HepG2 (cell line): ENCODE results near the gene MRPL48. TPM values are rescaled to one million over a fixed set of nuclear protein-coding genes. Genes with fewer than 3 reads are reported as not detected.

Source experiments
- CREB1 ChIP-seq, 2 experiments: fragments of 450-650 bp in 1 of 2; IDR thresholded peaks; 2 replicates each; pipeline ENCODE4 v1.6.1; 2016 to 2017; ENCODE audit warnings: control low read depth in 1 of 2, mild to moderate bottlenecking in 1 of 2, missing compliant biosample characterization in 1 of 2, missing genetic modification characterization in 1 of 2
- HNF4A ChIP-seq: sonication (generic); formaldehyde crosslinking; IDR thresholded peaks from 2 replicates; pipeline ENCODE4 v1.4.0; 2020; ENCODE audit warnings: missing genetic modification reagents
- polyA plus RNA-seq, 8 experiments: library from polyadenylated mRNA; depleted of rRNA in 3 of 8; stranded (reverse) in 7 of 8; unstranded in 1 of 8; fragments of >200 nt; fragmentation: Illumina TruSeq in 4 of 8; extraction: Trizol in 4 of 8; gene quantifications; 2 replicates each; pipeline versions ENCODE4 v1.2.1 to v1.2.3, GENCODE V29; 2011 to 2016; ENCODE audit warnings: low read depth in 4 of 8, missing spikeins in 1 of 8, mixed read lengths in 1 of 8; ENCODE audit not compliant: insufficient read depth in 1 of 8
- total RNA-seq, 5 experiments: library from RNA; depleted of rRNA; stranded (reverse); fragments of >200 nt; fragmentation: Illumina TruSeq; extraction: Trizol; gene quantifications; 2 replicates each; pipeline ENCODE4 v1.2.3, GENCODE V29; 2016; ENCODE audit warnings: low read depth in 1 of 5
- TF ChIP-seq, protein P1 (sequence below): sonication (generic); formaldehyde crosslinking; IDR thresholded peaks from 2 replicates; pipeline ENCODE4 v1.4.0; 2020; ENCODE audit warnings: missing genetic modification reagents, borderline replicate concordance
- TF ChIP-seq, protein P2 (sequence below): sonication (generic); formaldehyde crosslinking; IDR thresholded peaks from 2 replicates; pipeline ENCODE4 v1.4.0; 2020; ENCODE audit warnings: mild to moderate bottlenecking, missing genetic modification reagents
- TF ChIP-seq, protein P3 (sequence below): sonication (generic); formaldehyde crosslinking; IDR thresholded peaks from 2 replicates; pipeline ENCODE4 v1.5.0; 2020; ENCODE audit warnings: mild to moderate bottlenecking, missing genetic modification reagents
- TF ChIP-seq, protein P4 (sequence below): sonication (generic); formaldehyde crosslinking; IDR thresholded peaks from 2 replicates; pipeline ENCODE4 v1.4.0; 2020; ENCODE audit warnings: missing genetic modification reagents
- TF ChIP-seq, protein P5 (sequence below): sonication (generic); formaldehyde crosslinking; IDR thresholded peaks from 2 replicates; pipeline ENCODE4 v1.5.1; 2020; ENCODE audit warnings: mild to moderate bottlenecking, moderate library complexity, missing genetic modification reagents

The MRPL48 gene
- total and polyA plus RNA-seq, 2 of the 13 experiments (the other 11 are each of a cell fraction or from before 2014, with no cell fraction given) = 61.2 to 67.9 TPM

DNA sequence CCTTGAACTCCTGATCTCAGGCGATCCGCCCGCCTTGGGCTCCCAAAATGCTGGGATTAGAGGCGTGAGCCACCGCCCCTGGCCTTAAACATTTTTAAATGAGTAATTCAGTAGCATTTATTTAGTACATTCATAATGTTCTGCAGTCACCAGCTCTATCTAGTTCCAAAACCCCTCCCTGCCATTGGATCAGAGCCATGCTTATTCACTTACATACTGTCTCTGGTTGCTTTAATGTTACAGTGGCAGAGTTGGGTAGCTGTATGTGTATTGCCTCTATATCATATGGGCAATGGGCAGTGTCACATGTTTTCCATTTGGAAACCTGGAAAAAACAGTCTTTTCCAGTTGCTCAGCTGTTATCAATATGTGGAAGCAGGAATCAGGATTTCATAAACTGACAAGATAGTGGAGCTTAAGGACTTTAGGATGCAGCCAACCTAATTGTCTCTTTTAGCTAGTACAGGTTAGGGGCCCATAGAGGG, 78.5 kb downstream of the MRPL48 start (continued):
- TF ChIP-seq, protein P1, sequence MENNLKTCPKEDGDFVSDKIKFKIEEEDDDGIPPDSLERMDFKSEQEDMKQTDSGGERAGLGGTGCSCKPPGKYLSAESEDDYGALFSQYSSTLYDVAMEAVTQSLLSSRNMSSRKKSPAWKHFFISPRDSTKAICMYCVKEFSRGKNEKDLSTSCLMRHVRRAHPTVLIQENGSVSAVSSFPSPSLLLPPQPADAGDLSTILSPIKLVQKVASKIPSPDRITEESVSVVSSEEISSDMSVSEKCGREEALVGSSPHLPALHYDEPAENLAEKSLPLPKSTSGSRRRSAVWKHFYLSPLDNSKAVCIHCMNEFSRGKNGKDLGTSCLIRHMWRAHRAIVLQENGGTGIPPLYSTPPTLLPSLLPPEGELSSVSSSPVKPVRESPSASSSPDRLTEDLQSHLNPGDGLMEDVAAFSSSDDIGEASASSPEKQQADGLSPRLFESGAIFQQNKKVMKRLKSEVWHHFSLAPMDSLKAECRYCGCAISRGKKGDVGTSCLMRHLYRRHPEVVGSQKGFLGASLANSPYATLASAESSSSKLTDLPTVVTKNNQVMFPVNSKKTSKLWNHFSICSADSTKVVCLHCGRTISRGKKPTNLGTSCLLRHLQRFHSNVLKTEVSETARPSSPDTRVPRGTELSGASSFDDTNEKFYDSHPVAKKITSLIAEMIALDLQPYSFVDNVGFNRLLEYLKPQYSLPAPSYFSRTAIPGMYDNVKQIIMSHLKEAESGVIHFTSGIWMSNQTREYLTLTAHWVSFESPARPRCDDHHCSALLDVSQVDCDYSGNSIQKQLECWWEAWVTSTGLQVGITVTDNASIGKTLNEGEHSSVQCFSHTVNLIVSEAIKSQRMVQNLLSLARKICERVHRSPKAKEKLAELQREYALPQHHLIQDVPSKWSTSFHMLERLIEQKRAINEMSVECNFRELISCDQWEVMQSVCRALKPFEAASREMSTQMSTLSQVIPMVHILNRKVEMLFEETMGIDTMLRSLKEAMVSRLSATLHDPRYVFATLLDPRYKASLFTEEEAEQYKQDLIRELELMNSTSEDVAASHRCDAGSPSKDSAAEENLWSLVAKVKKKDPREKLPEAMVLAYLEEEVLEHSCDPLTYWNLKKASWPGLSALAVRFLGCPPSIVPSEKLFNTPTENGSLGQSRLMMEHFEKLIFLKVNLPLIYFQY (CRISPR knock-in tag) = no peak
- TF ChIP-seq, protein P2, sequence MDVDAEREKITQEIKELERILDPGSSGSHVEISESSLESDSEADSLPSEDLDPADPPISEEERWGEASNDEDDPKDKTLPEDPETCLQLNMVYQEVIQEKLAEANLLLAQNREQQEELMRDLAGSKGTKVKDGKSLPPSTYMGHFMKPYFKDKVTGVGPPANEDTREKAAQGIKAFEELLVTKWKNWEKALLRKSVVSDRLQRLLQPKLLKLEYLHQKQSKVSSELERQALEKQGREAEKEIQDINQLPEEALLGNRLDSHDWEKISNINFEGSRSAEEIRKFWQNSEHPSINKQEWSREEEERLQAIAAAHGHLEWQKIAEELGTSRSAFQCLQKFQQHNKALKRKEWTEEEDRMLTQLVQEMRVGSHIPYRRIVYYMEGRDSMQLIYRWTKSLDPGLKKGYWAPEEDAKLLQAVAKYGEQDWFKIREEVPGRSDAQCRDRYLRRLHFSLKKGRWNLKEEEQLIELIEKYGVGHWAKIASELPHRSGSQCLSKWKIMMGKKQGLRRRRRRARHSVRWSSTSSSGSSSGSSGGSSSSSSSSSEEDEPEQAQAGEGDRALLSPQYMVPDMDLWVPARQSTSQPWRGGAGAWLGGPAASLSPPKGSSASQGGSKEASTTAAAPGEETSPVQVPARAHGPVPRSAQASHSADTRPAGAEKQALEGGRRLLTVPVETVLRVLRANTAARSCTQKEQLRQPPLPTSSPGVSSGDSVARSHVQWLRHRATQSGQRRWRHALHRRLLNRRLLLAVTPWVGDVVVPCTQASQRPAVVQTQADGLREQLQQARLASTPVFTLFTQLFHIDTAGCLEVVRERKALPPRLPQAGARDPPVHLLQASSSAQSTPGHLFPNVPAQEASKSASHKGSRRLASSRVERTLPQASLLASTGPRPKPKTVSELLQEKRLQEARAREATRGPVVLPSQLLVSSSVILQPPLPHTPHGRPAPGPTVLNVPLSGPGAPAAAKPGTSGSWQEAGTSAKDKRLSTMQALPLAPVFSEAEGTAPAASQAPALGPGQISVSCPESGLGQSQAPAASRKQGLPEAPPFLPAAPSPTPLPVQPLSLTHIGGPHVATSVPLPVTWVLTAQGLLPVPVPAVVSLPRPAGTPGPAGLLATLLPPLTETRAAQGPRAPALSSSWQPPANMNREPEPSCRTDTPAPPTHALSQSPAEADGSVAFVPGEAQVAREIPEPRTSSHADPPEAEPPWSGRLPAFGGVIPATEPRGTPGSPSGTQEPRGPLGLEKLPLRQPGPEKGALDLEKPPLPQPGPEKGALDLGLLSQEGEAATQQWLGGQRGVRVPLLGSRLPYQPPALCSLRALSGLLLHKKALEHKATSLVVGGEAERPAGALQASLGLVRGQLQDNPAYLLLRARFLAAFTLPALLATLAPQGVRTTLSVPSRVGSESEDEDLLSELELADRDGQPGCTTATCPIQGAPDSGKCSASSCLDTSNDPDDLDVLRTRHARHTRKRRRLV (CRISPR knock-in tag) = no peak
- TF ChIP-seq, protein P3, sequence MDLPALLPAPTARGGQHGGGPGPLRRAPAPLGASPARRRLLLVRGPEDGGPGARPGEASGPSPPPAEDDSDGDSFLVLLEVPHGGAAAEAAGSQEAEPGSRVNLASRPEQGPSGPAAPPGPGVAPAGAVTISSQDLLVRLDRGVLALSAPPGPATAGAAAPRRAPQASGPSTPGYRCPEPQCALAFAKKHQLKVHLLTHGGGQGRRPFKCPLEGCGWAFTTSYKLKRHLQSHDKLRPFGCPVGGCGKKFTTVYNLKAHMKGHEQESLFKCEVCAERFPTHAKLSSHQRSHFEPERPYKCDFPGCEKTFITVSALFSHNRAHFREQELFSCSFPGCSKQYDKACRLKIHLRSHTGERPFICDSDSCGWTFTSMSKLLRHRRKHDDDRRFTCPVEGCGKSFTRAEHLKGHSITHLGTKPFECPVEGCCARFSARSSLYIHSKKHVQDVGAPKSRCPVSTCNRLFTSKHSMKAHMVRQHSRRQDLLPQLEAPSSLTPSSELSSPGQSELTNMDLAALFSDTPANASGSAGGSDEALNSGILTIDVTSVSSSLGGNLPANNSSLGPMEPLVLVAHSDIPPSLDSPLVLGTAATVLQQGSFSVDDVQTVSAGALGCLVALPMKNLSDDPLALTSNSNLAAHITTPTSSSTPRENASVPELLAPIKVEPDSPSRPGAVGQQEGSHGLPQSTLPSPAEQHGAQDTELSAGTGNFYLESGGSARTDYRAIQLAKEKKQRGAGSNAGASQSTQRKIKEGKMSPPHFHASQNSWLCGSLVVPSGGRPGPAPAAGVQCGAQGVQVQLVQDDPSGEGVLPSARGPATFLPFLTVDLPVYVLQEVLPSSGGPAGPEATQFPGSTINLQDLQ = no peak
- TF ChIP-seq, protein P4, sequence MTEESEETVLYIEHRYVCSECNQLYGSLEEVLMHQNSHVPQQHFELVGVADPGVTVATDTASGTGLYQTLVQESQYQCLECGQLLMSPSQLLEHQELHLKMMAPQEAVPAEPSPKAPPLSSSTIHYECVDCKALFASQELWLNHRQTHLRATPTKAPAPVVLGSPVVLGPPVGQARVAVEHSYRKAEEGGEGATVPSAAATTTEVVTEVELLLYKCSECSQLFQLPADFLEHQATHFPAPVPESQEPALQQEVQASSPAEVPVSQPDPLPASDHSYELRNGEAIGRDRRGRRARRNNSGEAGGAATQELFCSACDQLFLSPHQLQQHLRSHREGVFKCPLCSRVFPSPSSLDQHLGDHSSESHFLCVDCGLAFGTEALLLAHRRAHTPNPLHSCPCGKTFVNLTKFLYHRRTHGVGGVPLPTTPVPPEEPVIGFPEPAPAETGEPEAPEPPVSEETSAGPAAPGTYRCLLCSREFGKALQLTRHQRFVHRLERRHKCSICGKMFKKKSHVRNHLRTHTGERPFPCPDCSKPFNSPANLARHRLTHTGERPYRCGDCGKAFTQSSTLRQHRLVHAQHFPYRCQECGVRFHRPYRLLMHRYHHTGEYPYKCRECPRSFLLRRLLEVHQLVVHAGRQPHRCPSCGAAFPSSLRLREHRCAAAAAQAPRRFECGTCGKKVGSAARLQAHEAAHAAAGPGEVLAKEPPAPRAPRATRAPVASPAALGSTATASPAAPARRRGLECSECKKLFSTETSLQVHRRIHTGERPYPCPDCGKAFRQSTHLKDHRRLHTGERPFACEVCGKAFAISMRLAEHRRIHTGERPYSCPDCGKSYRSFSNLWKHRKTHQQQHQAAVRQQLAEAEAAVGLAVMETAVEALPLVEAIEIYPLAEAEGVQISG (CRISPR knock-in tag) = no peak
- TF ChIP-seq, protein P5, sequence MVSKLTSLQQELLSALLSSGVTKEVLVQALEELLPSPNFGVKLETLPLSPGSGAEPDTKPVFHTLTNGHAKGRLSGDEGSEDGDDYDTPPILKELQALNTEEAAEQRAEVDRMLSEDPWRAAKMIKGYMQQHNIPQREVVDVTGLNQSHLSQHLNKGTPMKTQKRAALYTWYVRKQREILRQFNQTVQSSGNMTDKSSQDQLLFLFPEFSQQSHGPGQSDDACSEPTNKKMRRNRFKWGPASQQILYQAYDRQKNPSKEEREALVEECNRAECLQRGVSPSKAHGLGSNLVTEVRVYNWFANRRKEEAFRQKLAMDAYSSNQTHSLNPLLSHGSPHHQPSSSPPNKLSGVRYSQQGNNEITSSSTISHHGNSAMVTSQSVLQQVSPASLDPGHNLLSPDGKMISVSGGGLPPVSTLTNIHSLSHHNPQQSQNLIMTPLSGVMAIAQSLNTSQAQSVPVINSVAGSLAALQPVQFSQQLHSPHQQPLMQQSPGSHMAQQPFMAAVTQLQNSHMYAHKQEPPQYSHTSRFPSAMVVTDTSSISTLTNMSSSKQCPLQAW (CRISPR knock-in tag) = no peak
- TF ChIP-seq CREB1 (IDR thresholded peaks at IDR 0.05) = no peak
- TF ChIP-seq CREB1 (CRISPR knock-in tag; IDR thresholded peaks at IDR 0.05) = 0 out of 2 replicates have a peak, but pooled peaks have one; percentile 13
- TF ChIP-seq HNF4A = 0 out of 2 replicates have a peak, but pooled peaks have one; percentile 11
